HL-60/S4 treated with phorbol 12-myristate 13-acetate at 8.2 ng/mL for 4 days and 3 days (cell line): ENCODE data around the gene HIGD1A.

Experiments
- in situ Hi-C: fragments of 300-500 bp; cut with MboI; formaldehyde crosslinking; loops from 2 replicates; pipeline ENCODE4 v1.15.0; 2022; ENCODE audit warnings: low sequenced_read_pairs

HIGD1A gene

GRCh38 chr3:42739401-42740158 lies 64.7 kb downstream of the HIGD1A start:
- in situ Hi-C loops: no loop called here

GRCh38 chr3:42736531-42736930 lies 67.8 kb downstream of the HIGD1A start:
- in situ Hi-C loops: no loop called here

- in situ Hi-C loops: no loop called here
Observed at GRCh38 chr3:42736081-42736480, 68.2 kb downstream of the HIGD1A start.

DNA sequence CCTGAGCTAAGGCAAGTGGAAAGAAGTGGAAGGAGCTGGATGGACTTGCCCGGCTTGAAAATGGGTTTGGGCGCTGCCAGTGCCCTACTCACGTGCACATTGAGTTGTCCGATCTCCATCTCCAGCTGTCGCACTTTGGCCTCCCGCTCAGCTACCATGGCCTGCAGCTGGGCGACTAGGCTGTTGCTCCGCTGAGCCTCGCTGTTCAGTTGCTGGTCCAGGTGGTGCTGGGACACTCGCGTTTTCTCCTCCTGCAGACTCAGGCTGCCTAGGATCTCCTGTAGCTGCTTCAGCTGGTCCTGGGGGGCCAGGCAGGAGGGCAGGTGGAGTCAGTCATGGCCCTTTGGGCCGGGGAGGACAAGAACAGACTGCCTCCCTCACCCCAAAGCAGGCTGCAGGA lies 68.7 kb downstream of the HIGD1A start:
- in situ Hi-C loops: no loop called here

DNA sequence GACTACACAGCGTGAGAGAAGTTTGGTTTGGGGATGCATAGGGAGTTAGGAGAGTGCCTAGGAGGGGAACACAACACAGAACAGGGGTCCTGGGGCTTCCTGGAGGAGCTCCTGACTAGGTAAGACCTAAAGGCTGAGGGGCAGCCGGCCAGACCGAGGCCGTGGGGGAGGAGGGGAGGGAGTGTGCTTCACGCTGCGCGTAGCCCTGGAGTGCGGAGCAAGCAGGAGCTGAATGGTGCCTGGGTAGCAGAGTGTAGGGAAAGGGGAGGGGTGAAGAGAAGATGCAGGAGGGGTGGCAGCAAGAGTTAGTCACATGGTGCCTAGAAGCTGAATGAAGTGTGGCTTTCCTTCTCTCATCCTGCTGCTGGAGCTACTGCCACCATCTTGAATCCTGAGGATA lies 69.3 kb downstream of the HIGD1A start:
- in situ Hi-C loops: no loop called here

DNA sequence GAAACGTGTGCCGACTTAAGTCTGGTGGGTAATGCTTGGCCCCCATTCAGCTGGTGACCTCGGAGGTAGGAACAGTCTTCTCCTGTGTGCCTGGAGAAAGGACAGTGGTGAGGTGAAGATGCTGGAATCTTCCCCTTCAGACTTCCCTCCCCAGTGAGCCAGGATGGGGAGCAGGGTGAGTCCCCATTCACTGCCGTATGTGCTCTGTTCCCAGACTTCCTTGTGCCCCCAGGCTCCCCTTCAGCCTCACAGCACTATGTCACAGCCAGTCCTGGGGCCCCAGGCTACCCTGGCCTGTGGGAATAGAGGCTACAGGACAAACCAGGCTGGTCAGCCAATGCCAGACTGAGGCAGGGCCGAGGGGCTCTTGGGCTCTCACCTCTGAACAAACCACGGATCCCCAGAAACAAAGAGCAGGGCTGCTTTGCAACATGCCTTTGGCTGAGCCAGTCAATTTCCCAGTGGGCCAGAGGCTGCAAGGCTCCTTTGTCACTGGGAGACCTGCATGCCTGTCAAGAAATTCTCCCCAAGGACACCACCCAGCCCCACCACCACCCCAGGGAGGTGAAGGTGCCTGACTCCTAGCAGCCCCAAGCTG lies 69.9 kb downstream of the HIGD1A start:
- in situ Hi-C loops: no loop called here

GRCh38 chr3:42733501-42734262 lies 70.6 kb downstream of the HIGD1A start:
- in situ Hi-C loops: no loop called here
